Measurements from ENCODE around the gene EBPL. TPM values are rescaled to one million over a fixed set of nuclear protein-coding genes. Genes with fewer than 3 reads are reported as not detected.
A peak's percentile ranks its signal among the peaks of the same experiment; 100 is the strongest.

Gene EBPL
- total RNA-seq, 1 experiment from 2014 or later: 60.9 TPM

DNA sequence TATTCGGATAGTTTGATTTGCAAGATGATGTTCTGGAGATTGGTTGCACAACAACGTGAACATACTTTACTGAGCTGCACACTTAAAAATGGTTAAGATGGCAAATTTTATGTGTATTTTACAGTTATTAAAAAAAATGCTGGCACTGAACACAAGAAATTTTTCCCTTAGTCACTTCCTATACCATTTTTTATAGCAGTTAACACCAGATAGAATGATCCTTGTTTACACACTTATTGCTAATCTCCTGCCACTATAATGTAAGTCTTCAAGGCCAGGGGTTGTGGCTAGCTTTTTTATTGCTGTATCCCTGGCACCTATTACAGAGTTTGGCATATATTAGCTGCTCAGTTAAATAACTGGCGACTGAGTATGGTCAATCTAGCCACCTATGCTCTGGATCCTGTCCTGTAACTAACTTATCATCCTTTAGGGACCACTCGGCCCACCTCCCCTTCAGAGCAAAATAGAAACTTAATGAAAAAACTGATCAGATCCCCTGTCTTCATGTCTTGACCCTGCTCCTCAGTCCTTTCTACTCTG is 2.0 kb upstream of the EBPL start:
- no peak for DNase-seq (ENCODE audit: low read depth, low spot score)
- POLR2A ChIA-PET: no interaction called here
- no peak overlapping the region for H3K27ac ChIP-seq (ENCODE audit: low read length)

GRCh38 chr13:49690133-49690994 is 922 bp downstream of the EBPL start:
- DNase-seq (ENCODE audit: low read depth, low spot score) (no peak), ATAC-seq (peak; percentile 10)
- in situ Hi-C loops (cut with HindIII; ENCODE audit: low pct_unique_long_range_greater_than_20kb, low sequenced_read_pairs): no loop called here
- Histone ChIP-seq H3K27ac (ENCODE audit: low read length) (peak overlapping the region; percentile 80), H3K36me3 (ENCODE audit: control insufficient read depth, insufficient read depth, low read length) (no peaks in the 10 kb centered on the region; the same call in 1 of the 2 replicates), H3K9me3 (ENCODE audit: control insufficient read depth, insufficient read depth, low read depth, low read length) (no peaks in the 10 kb centered on the region), H3K27me3 (ENCODE audit: control insufficient read depth, insufficient read depth, low read length) (no peaks in the 10 kb centered on the region), H3K4me3 (ENCODE audit: low read depth in 2 of 2, low read length in 2 of 2) (peak overlapping the region; percentile 73 to 89), H3K4me1 (ENCODE audit: control insufficient read depth, insufficient read depth, low read length) (no peaks in the 10 kb centered on the region)
- intact Hi-C loops (cut with micrococcal nuclease; ENCODE audit: unreplicated experiment): no loop called here
- POLR2A ChIA-PET: interaction anchor here (0.8 kb wide), 1 partner anchor 96 kb away, joined by 3 read pairs; no protein-coding TSS in a partner anchor
- TSS peak; percentile 59 for BruUV-seq (replicated peaks)
- TF ChIP-seq POLR2AphosphoS5 (IDR thresholded peaks at IDR 0.05; ENCODE audit: low read depth, low read length): no peak
- no peak for TF ChIP-seq SIN3A (IDR thresholded peaks at IDR 0.05; ENCODE audit: borderline replicate concordance, insufficient read depth, low read depth, low read length)
- TF ChIP-seq, protein P1, sequence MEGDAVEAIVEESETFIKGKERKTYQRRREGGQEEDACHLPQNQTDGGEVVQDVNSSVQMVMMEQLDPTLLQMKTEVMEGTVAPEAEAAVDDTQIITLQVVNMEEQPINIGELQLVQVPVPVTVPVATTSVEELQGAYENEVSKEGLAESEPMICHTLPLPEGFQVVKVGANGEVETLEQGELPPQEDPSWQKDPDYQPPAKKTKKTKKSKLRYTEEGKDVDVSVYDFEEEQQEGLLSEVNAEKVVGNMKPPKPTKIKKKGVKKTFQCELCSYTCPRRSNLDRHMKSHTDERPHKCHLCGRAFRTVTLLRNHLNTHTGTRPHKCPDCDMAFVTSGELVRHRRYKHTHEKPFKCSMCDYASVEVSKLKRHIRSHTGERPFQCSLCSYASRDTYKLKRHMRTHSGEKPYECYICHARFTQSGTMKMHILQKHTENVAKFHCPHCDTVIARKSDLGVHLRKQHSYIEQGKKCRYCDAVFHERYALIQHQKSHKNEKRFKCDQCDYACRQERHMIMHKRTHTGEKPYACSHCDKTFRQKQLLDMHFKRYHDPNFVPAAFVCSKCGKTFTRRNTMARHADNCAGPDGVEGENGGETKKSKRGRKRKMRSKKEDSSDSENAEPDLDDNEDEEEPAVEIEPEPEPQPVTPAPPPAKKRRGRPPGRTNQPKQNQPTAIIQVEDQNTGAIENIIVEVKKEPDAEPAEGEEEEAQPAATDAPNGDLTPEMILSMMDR (IDR thresholded peaks at IDR 0.05): no peak
- no peak for TF ChIP-seq TCF7L2 (IDR thresholded peaks at IDR 0.05; ENCODE audit: low read depth, low read length)
- TF ChIP-seq, protein P2, sequence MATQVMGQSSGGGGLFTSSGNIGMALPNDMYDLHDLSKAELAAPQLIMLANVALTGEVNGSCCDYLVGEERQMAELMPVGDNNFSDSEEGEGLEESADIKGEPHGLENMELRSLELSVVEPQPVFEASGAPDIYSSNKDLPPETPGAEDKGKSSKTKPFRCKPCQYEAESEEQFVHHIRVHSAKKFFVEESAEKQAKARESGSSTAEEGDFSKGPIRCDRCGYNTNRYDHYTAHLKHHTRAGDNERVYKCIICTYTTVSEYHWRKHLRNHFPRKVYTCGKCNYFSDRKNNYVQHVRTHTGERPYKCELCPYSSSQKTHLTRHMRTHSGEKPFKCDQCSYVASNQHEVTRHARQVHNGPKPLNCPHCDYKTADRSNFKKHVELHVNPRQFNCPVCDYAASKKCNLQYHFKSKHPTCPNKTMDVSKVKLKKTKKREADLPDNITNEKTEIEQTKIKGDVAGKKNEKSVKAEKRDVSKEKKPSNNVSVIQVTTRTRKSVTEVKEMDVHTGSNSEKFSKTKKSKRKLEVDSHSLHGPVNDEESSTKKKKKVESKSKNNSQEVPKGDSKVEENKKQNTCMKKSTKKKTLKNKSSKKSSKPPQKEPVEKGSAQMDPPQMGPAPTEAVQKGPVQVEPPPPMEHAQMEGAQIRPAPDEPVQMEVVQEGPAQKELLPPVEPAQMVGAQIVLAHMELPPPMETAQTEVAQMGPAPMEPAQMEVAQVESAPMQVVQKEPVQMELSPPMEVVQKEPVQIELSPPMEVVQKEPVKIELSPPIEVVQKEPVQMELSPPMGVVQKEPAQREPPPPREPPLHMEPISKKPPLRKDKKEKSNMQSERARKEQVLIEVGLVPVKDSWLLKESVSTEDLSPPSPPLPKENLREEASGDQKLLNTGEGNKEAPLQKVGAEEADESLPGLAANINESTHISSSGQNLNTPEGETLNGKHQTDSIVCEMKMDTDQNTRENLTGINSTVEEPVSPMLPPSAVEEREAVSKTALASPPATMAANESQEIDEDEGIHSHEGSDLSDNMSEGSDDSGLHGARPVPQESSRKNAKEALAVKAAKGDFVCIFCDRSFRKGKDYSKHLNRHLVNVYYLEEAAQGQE (IDR thresholded peaks at IDR 0.05; ENCODE audit: insufficient read depth in 1 of 2, low read depth in 2 of 2, low read length in 1 of 2): no peak
- CTCF ChIA-PET: interaction anchor here (0.5 kb wide), 1 partner anchor 73 kb away, joined by 4 read pairs; no protein-coding TSS in a partner anchor

More for the DNA sequence above, 2.0 kb upstream of the EBPL start:
- intact Hi-C loops (cut with micrococcal nuclease; ENCODE audit: unreplicated experiment): no loop called here
- Histone ChIP-seq H3K4me1 (ENCODE audit: control insufficient read depth, insufficient read depth, low read length) (no peaks in the 10 kb centered on the region), H3K36me3 (ENCODE audit: control insufficient read depth, insufficient read depth, low read length) (no peaks in the 10 kb centered on the region; the same call in 1 of the 2 replicates), H3K4me3 (ENCODE audit: low read depth in 2 of 2, low read length in 2 of 2) (no peak overlapping the region), H3K9me3 (ENCODE audit: control insufficient read depth, insufficient read depth, low read depth, low read length) (no peaks in the 10 kb centered on the region), H3K27me3 (ENCODE audit: control insufficient read depth, insufficient read depth, low read length) (no peaks in the 10 kb centered on the region)
- ATAC-seq: no peak
- CTCF ChIA-PET: no interaction called here
- in situ Hi-C loops (cut with HindIII; ENCODE audit: low pct_unique_long_range_greater_than_20kb, low sequenced_read_pairs): no loop called here
- no TSS peak for BruUV-seq (replicated peaks)
- TF ChIP-seq, protein P1 (IDR thresholded peaks at IDR 0.05): no peak
- TF ChIP-seq SIN3A (IDR thresholded peaks at IDR 0.05; ENCODE audit: borderline replicate concordance, insufficient read depth, low read depth, low read length): no peak
- TF ChIP-seq, protein P2 (IDR thresholded peaks at IDR 0.05; ENCODE audit: insufficient read depth in 1 of 2, low read depth in 2 of 2, low read length in 1 of 2): no peak
- no peak for TF ChIP-seq POLR2AphosphoS5 (IDR thresholded peaks at IDR 0.05; ENCODE audit: low read depth, low read length)
- no peak for TF ChIP-seq TCF7L2 (IDR thresholded peaks at IDR 0.05; ENCODE audit: low read depth, low read length)
